ENCODE measurements around the gene IGFN1. TPM values are rescaled to one million over a fixed set of nuclear protein-coding genes. Genes with fewer than 3 reads are reported as not detected.

IGFN1 gene
- total and polyA plus RNA-seq, 2 of the 4 experiments (the other 2 are of a cell fraction): 0.05 TPM; not detected in 1

DNA sequence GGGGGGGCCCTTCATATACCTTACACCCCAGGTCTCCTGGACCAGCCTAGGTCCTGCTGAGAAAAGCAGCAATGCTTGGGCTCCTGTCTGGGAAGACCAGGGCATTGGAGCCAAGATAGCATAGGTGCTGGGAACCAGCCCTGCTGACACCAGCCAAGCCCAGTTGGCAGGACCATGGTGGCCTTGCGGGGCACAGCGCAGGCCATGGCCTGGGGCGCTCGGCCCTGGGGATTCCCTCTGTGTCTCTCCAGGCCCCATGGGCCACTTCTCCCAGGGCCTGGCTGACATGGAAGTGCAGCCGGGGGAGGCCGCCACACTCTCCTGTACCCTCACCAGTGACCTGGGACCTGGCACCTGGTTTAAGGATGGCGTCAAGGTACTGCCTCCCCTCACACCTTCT is 23.3 kb downstream of the IGFN1 start:
- no peaks in the 10 kb centered on the region for H3K4me1 ChIP-seq (ENCODE audit: control insufficient read depth, insufficient read depth, low read length)
- no peak overlapping the region for H3K4ac ChIP-seq (ENCODE audit: low read depth, low read length)
- no peak for TF ChIP-seq CTCF (conservative IDR thresholded peaks at IDR 0.05; ENCODE audit: low read depth, low read length)
- no peak for TF ChIP-seq RAD21 (IDR thresholded peaks at IDR 0.05; ENCODE audit: low read length)
- TF ChIP-seq BHLHE40 (IDR thresholded peaks at IDR 0.05; ENCODE audit: low read depth, low read length): no peak
- TF ChIP-seq USF2 (IDR thresholded peaks at IDR 0.05; ENCODE audit: low read depth, low read length): no peak
- no peak for TF ChIP-seq MXI1 (IDR thresholded peaks at IDR 0.05; ENCODE audit: borderline replicate concordance, low read depth, low read length)
- no peak for TF ChIP-seq POLR2A (IDR thresholded peaks at IDR 0.05; ENCODE audit: low read depth, low read length)
- no peak for TF ChIP-seq CEBPB (IDR thresholded peaks at IDR 0.05; ENCODE audit: low read depth, low read length)
- H3K18ac ChIP-seq (ENCODE audit: low read depth, low read length): no peak overlapping the region
- H3K14ac ChIP-seq (replicated peaks; ENCODE audit: low read depth, low read length): no peak overlapping the region
- no peak overlapping the region for H2BK20ac ChIP-seq (ENCODE audit: low read depth, low read length)
- no peak overlapping the region for H3K56ac ChIP-seq (ENCODE audit: extremely low read depth, insufficient read depth, low read length)
- no peak overlapping the region for H2BK120ac ChIP-seq (ENCODE audit: low read depth, low read length)
- H3K9me1 ChIP-seq (ENCODE audit: insufficient read depth, low read length): no peaks in the 10 kb centered on the region
- no peak overlapping the region for H3K23ac ChIP-seq (ENCODE audit: low read depth, low read length)
- H2BK5ac ChIP-seq (ENCODE audit: low read depth, low read length, poor library complexity, severe bottlenecking): no peak overlapping the region
- no peaks in the 10 kb centered on the region for H3K9me3 ChIP-seq (ENCODE audit: control insufficient read depth, insufficient read depth, low read length)
- 91% methylated on average over 4 of the region's 7 CpGs; no CpG with 5 or more reads in 1 of the 2 experiments for WGBS, 2 experiments (ENCODE audit: extremely low coverage in 2 of 2, insufficient read length in 1 of 2)
- H4K8ac ChIP-seq (ENCODE audit: low read depth in 2 of 2, low read length in 2 of 2): no peak overlapping the region
- no peak overlapping the region for H3K27ac ChIP-seq (ENCODE audit: insufficient read depth, low read length)
- H2AFZ ChIP-seq (replicated peaks; ENCODE audit: low read length, poor library complexity): no peak overlapping the region
- in situ Hi-C loops (cut with MboI; ENCODE audit: low sequenced_read_pairs): no loop called here
- intact Hi-C loops (cut with micrococcal nuclease): no loop called here
- ATAC-seq (ENCODE audit: low read depth) (no peak), DNase-seq (no peak)
- H2AK9ac ChIP-seq (replicated peaks; ENCODE audit: low read depth, low read length, poor library complexity): no peak overlapping the region
- H4K91ac ChIP-seq (ENCODE audit: insufficient read depth, low read depth, low read length): no peak overlapping the region
- no peak overlapping the region for H4K5ac ChIP-seq (ENCODE audit: low read depth, low read length)
- no peaks in the 10 kb centered on the region for H4K20me1 ChIP-seq (ENCODE audit: insufficient read depth, low read length)
- H3K79me1 ChIP-seq (ENCODE audit: low read depth in 1 of 2, low read length in 2 of 2): no peaks in the 10 kb centered on the region
- H3K9ac ChIP-seq (ENCODE audit: low read depth, low read length): no peak overlapping the region
- H3K4me2 ChIP-seq (ENCODE audit: low read depth, low read length): no peak overlapping the region
- ChIA-PET POLR2A (ENCODE audit: unreplicated experiment) (no interaction called here), CTCF (no interaction called here)
- no peak overlapping the region for H2AK5ac ChIP-seq (ENCODE audit: low read depth, low read length)
- H3K36me3 ChIP-seq (ENCODE audit: control insufficient read depth, insufficient read depth, low read length): no peaks in the 10 kb centered on the region
- no peak overlapping the region for H2BK15ac ChIP-seq (ENCODE audit: low read depth, low read length)
- H3K4me3 ChIP-seq (ENCODE audit: insufficient read depth, low read depth, low read length): no peak overlapping the region
- peaks cover 64% of the 10 kb centered on the region for H3K27me3 ChIP-seq (ENCODE audit: control insufficient read depth, insufficient read depth, low read length)
- no TSS peak for BruUV-seq (replicated peaks)
- dilution Hi-C loops (cut with HindIII; ENCODE audit: low sequenced_read_pairs, unreplicated experiment): no loop called here
